Fibroblast of peridontal ligament (primary cell): Measurements from ENCODE around the gene PDE4D.
A peak's percentile ranks its signal among the peaks of the same experiment; 100 is the strongest.
"Not testable (repeated sequence)": the region's sequence is repeated elsewhere in the genome, so short reads cannot be mapped to it uniquely, and the experiment has no call there.

Source experiments
- DNase-seq: peaks from one replicate; pipeline ENCODE4 v3.0.0-alpha.2; 2010; ENCODE audit errors: extremely low read depth

Gene PDE4D

DNA sequence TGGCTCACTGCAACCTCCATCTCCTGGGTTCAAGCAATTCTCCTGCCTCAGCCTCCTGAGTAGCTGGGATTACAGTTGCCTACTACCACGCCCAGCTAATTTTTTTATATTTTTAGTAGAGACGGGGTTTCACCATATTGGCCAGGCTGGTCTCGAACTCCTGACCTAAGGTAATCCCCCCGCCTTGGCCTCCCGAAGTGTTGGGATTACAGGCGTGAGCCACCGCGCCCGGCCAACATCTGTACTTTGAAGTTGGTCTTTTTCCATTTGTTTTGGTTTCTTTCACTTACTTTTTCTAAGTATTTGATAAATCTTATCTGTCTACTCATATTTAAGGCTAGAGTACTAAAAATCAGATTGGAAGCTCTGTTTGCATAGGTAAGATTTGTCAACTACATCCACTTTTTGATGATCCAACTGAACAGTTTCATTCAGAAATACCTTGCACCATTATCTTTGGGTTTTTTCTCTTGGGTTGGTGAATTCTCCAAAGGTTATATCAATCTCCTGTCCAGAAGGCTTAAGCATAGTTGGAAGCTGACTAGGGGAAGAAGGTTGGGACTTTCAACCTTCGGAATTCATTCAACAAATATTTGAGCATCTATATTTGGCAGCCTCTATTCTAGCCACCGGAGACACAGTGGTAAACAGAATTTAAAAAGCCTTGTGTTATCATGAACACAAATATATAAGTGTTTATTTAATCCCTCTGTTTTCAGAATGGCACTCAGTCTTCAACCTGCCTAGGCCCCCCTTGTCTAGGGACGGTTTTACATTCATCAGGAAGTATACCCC lies 821.6 kb downstream of the PDE4D start:
- DNase-seq: no peak

DNA sequence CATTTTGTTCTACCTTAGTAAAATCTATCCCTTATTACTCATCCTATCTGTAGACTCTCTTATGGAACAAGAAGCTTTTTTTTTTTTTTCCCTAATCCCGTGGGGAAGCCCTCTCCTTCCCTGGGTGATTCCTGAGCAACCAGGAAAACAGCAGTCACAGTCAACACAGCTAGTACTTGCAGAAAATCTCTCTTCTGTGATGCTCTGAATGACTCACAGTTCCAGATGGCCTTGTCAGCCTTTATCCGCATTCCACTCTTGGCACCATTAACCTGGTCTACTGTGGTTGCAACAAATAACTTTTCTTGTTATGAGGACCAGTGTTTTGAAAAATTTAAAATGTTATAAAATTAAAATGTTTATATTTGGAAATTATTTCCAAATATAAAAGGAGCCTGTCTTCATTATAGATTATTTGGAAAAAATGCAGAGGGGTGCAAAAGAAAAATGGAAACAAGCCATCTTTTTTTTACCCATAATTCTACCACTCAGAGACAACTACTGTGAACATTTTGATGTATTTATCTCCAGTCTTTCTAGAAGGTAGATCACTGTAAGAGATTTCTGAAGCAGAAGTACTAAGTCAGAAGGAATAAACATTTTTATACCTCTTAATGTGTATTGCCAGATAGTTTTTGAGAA lies 824.0 kb downstream of the PDE4D start:
- peak; percentile 96 for DNase-seq

DNA sequence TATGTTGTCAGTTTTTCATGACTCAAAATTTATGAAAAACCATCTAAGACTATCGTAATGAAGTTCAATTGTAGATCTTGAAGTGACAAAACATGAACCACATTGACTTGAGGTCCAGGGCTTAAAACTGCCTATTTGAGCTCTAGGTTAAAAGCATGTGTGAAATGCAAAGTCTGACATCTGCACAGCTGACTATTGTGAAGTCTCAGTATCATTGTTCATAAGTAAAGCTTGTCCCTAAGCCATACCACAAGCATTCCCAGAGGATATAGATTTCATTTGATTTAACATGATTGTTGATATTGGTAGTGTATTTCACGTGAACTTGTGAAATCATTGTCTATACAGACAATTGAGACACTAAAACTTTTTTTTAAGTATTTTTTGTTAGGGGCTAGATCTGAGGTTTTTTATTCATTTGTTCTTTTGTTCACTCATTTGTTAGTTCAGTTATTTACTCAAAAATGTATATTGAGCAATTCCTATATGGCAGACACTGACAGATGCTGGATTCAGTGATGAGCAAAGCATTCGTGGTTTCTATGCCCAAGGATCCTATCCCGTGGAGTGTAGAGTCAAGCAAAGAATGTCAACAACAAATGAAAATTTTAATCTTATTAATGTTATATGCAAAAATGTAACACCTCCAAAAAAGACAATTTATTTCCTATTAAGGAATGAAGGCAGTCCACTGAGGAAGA lies 825.4 kb downstream of the PDE4D start:
- DNase-seq: peak; percentile 65

DNA sequence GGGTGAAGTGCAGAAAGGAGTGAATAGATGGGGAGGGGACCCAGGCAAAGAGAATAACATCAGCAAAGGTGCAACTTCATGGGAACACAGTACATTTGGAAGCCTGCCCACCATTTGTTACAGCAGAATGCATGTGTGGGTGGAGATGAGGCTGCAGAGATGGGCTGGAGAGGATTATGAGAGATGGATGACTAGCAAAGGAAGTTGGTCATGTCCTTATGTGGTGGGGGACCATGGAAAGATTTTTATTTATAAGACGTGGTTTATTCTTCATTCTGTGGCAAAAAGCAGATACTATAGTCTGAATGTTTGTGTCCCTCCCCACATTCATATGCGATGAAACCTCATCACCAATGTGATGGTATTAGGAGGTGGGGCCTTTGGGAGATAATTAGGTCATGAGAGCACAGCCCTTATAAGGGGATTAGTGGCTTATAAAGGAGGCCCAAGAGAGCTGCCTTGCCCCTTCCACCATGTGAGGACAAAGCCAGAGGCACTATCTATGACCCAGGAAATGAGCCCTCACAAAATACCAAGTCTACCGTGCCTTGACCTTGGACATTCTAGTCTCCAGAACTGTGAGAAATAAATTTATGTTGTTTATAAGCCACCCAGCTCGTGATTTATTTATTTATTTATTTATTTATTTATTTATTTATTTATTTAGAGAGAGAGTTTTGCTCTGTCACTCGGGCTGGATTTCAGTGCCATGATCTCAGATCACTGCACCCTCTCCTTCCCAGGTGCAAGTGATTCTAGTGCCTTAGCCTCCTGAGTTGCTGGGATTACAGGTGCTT lies 827.0 kb downstream of the PDE4D start:
- peak; percentile 38 for DNase-seq

DNA sequence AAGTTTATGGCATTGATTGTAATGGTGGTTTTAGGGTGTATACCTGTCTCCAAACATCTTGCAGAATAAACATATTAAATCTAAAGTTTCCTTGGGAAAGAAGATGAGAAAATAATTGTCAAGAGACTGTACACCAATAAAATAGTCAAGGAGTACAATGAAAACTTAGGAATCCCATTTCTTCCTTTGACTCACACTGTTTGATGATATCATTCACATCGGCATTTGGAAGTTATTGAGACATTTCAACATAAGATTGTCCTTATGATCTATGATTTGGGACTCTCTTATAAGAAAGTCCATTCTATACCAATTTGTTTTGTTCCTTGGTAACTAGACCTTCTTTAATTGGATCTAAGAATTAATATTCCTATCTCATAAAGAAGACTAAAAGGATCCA lies 828.0 kb downstream of the PDE4D start:
- DNase-seq: peak; percentile 78

DNA sequence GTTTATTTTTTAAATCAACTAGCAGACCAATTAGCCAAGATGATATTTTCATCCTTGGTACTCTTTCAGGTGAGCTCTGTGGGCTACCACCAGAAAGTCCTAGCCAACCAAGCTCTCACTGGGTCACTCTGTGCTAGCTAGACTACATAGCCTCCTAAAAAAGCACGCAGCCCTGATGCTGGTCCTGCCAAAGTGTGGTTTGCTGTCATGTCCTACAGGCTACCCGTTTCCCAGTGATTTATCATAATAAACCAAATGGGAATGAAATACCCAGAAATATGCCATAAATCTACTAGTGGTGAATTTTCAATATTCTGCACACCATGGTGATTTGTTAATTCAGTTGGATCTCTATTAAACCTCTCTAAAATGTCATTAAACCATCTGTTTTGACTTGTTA lies 829.2 kb downstream of the PDE4D start:
- DNase-seq: no peak

DNA sequence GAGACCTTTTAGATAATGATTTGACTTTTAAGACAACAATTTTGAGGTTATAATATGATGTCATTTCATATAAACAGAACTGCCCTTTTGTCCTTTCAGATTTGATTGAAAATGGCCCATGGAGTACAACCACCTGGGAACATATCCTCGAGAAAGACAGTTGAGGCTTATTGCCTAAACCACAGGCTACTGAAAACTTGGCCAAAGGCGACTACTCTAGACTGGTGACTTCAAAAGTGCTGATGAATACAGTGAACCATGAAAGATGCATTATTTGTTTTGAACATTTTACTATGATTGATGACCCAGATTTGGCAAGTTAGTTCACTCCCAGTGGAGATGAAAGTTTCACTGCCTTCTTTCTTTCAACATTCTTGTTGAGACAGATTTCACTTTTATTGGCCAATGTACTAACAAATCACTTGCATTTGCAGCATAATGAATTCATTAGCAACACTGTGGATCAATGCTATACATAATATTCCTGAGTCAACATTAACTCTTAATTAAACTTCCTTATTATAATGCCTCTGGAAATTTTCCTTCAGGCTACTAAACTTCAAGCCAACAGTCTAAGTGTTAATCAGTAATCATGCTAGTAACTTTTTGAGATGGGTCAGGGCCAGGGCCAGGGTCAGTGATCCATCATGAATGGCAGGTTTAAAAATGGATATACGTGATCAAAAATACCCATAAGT lies 830.4 kb downstream of the PDE4D start:
- DNase-seq: peak; percentile 85

DNA sequence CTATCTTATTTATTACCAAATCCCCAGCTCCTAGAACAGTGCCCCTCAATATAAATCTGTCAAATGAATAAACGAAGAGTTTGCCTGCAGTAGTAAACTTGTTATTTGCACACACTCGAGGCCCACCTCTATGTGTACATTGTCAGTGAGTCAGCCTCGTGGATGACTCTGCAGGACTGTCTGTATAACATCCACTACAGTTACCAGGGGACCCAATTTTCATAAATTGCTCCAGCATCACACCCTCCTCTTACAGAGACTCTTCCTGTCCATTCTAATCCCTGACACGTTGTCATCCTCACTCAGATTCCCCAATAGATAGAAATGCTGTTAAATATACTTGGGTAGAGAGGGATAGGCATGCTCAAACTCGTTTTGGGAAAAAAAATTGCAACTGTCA lies 832.1 kb downstream of the PDE4D start:
- DNase-seq: no peak

DNA sequence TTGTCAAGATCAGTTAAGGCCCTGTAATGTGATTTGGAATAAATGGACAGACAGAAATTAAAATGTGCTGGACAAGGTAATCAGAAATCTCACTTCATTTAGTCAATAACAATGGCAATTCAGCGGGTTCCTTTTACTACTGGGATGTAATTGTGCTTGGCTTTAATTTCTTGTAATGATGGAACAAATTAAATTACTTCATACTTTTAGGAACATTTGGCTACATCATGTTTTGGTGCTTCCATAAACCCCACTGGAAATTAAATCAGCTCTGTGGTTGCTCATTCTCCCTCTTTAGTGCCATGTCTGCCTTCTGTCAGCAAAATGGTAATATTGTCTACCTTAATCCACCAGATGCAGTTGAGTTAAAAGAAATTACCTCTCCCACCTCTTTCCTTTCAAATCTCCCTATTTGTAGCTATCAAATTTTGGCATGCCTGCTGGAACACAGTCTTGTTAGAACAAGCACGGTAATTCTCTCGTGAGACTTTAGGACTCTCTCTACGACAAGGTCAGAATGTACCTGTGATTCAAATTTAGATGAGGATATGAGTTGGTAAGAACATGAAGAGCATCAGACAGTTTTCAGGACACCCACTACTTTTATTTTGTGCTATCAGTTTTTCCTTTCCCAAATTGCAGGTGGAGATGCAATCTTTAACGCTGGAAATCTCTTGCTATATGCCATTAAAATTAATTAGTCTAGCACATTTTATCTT lies 834.4 kb downstream of the PDE4D start:
- no peak for DNase-seq

DNA sequence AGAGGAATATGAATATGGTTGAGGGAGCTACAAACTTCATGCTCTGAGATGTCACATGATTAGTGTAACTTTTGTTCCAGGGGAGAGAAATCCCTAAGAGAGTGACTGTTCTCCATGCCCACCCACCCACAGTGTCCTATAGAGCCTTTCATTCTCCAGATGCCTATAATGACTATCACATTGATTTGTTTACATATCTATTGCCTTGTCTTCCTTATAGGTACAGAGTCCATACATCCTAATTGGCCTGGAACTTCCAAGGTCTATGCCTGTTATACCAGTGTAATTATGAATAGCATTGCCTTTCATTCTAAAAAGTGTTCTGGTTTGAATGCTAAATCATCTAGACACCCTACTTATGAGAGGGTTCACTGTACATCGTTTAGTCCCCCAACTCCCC lies 835.3 kb downstream of the PDE4D start:
- no peak for DNase-seq

DNA sequence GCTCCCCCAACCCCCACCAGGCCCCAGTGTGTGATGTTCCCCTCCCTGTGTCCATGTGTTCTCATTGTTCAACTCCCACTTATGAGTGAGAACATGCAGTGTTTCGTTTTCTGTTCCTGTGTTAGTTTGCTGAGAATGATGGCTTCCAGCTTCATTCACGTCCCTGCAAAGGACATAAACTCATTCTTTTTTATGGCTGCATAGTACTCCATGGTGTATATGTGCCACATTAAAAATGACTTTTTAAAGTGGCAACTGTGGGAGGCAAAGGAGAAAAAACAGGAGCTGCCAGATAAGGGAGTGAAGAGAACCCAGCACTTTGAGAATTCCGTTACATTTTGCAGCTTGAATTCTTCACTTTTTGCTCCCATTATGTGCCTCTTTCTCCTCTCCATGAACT lies 836.9 kb downstream of the PDE4D start:
- not testable (repeated sequence) for DNase-seq

DNA sequence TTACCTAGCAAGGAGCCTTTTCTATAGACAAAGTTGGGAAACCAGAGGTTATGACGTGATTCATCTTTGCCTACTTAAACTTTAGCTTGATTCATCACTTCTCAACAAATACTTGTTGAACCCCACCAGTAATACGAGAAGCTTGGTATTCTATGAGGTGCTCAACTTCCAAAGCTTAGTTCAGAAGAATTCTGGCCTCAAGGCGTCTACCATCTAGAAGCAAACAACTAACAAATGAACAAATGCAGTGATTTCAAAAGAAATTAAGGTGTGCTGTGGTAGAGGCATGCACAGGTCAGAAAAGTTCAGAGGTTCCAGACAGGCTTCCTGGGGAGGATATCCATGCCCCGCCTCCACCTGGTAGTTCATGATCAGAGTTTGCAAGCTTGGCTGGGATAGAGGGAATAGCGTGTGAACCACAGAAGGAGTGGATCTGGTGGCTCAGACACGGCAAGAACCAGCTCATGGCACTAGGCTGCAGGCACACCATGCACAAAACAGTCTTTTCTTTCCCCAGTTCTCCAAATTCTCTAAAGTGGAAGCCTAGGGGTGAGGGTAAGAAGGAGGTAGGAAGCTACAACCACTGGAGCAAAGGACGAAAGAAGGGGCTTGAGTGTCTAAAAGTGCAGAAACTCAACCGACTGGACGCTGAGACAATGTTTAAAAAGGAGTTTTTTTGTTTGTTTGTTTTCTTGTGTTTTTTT lies 837.6 kb downstream of the PDE4D start:
- no peak for DNase-seq

DNA sequence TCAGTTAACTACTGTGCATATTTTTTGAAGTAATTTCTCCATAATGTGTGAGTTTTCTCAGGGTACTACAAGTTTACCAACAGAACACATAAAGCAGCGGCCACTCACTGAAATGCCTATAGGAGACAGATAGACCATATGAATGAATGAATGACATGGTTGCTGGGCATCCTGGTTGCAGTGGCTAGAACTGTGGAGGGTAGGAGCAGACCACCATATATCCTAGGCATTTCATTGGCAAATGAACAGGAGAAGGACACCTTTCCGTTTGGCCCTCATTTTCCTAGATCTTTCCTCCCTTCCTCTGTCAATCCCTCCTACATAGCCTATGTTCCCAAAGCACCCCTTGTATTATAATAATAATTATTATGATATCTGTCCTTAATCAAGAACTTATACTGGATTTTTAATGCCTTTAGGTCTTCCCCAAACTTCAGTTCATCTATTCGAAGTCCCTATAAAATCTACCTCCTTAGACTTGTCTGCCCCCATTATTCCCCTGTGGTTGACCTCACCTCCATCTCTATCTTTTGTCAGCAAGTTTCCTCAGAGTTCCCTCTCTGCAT lies 838.5 kb downstream of the PDE4D start:
- DNase-seq: no peak

DNA sequence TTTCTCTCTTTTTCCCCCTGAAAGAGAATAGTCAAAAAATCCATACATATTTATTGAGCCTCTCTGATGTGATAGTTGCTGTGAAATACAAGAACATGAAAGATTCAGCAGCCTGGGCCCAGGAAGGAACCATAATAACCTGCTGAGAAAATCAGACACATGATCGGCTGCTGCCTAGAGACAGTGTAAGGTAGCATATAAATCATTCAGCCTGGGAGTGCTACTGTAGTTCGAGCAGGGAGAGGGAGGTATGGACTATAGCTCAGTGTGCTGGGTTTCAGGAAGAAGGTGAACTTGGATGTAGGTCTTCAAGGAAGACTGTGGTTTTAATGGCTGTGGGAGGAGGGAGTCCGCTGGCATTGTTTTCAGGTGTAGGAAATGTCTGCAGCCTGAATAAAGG lies 841.6 kb downstream of the PDE4D start:
- no peak for DNase-seq

DNA sequence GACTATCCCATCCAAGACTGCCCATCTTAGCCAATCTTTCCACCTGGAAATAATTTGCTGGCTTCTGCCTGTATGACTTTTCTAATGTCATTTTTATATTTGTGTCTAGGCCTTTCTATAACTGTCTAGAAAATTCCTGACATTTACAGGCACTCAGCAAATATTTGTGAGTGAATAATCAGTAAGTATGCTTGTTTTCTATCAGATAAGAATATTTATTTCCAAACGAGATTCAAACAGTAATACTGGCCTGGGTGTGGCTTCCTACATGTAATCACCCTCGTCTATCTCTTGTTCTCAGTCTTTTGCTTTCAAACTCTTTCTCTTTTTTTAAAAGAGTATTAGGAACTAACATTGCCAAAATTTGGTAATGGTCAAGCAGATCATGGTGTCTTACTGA lies 844.4 kb downstream of the PDE4D start:
- DNase-seq: no peak

DNA sequence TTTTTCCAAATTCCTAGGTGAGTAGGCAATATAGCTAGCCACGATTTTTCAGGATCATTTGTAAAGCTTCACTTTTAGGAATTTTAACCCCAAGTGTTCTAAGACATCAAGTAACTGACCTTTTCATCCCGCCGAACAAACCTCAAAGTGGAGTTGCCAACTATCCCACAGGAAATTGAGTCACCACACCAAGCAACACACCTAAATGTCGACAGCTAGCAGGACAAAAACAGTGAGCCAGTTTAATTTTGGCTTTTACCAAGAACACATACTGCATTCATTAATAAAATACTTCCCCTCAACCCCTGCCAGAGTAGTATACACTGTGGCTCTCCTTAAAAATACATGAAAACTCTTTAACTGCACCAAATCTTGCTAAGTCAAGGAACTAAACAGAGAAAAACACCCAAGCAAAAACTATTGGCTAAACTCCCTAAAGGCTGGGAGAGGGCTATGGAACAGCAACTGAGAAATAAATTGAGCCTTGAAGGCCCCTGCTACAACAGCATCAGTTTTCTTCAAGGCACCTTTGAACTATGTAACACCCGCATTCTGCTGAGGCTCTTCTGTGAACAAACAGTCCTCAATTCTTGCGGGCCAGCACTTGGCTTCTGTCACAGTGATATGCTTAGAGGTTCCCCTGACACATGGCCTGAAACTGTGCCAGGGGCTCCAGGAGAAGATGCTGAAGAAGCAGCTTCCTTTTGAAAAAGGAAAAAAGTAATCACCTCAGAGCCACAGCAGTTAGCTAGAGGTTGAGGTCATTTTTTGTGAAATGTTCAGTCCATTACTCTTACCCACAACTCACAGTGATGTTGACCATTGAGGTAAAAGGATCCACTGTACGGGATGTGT lies 851.1 kb downstream of the PDE4D start:
- peak; percentile 35 for DNase-seq

DNA sequence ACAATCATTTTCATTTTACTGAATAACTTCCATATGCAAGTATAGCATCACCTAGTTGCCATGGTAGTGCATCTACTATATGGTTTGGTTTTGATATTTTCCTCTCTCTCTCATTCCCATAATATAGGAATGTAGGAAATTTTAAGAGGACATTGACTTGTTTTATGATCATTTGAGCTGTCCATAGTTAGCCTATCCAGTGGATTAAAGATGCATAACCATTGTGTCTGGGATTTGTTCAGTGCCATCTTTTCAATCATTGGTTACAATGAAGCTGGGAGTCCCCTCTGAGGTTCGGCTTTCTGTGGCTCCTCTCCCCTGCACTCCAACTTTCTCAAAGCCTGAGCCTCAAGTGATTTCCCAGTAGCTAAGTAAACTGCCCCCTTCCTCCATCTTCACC lies 852.2 kb downstream of the PDE4D start:
- no peak for DNase-seq

DNA sequence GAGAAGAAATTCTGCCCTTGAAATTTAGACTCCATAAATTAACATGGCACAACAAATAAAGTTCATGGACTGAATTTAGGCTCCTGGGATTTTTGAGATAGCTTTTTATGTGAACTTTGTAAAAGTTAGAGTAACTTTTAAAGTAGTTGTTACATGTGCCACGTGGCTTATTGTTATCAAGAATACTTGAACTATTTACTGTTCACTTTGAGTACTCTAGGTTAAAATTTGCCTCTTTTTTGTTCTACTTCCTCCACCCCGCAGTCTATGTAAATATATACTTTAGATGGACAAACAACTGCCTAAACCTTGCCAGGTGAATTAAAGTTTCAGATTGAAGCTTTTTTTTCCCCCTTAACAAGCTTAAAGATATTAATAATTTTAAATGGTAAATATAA lies 852.7 kb downstream of the PDE4D start:
- DNase-seq: no peak
